PC-3 (cell line): ENCODE data around the gene MYOC.

Experiments used
- CTCF ChIP-seq: fragments of 300-600 bp; sonication (generic); conservative IDR thresholded peaks from 2 replicates; pipeline ENCODE4 v1.5.1; 2017; ENCODE audit warnings: antibody characterized with exemption, low read depth, mild to moderate bottlenecking, low read length
- EZH2 ChIP-seq: fragments of 300-600 bp; sonication (generic); IDR thresholded peaks from one replicate; pipeline ENCODE4 v1.6.1; 2017; ENCODE audit warnings: antibody characterized with exemption, mild to moderate bottlenecking, low read length; ENCODE audit not compliant: unreplicated experiment
- EZH2phosphoT487 ChIP-seq: fragments of 300-600 bp; sonication (generic); IDR thresholded peaks from 2 replicates; pipeline ENCODE4 v1.6.1; 2018; ENCODE audit warnings: mild to moderate bottlenecking, antibody characterized with exemption, low read length, borderline replicate concordance

GRCh38 chr1:171585715-171586114 lies 66.8 kb downstream of the MYOC start:
- TF ChIP-seq EZH2phosphoT487, result no peak
- TF ChIP-seq EZH2, result no peak
- no peak for TF ChIP-seq CTCF
